Measurements from ENCODE around the gene GRM1.

GRM1 gene

GRCh38 chr6:146100776-146101175 lies 71.9 kb downstream of the GRM1 start:
- DNase-seq: no peak

DNA sequence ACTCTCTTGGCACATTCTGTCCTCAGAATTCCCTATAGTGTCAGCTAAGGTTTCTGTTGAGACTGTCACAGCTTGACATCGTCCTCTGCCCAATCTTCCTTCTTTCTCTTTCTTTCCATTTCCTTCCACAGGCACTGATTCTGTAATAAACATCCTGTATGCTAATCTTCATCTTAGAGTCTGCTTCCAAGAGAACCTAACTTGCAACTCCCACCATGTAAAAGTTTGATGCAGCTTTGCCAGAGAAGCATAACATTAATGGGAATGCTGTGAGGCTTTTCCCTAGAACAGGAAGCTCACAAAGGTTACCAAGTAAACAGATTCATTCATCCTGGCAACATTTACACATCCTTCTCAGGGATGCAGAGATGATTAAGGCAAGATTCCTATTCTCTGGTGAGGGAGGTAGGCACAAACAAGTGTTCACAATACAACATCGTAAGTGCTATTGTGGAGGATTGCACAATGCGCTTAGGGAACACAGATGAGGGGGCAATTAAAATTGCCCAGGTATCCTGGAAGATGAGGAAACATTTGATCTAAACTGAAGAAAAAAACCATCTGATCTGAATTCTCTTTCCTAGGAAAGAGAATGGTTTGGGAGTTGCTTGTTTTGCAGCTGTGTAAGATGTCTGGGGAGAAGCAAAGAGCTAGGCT lies 74.7 kb downstream of the GRM1 start:
- DNase-seq: no peak

- DNase-seq: no peak
Observed at GRCh38 chr6:146106532-146106931, 77.7 kb downstream of the GRM1 start.

- DNase-seq: no peak
Observed at GRCh38 chr6:146110990-146111389, 82.1 kb downstream of the GRM1 start.

DNA sequence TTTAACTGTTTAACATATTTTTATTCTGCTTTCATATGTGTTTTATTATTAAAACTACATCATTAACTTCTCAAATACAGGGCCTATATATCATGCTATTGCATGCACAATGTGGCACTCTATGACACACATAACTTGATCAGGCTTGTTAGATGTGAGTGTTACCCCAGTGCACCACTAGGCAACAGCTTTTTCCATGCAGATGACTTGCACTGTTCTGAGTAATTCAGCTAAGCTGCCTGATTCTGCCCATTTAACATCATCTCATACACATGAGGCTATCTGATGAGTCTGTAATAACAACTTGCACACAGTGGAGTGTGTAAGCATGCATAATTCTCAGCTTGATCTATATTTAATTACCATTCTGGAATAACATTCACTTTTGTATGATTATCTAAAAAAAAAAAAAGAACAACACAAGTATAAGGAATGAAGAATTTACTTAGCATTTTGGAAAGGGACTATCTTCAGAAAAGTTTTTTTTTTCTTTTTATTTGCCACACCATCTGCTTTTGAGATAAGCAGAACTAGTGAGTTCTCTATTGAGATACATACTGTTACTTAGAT lies 83.1 kb downstream of the GRM1 start:
- no peak for DNase-seq

GRCh38 chr6:146113084-146113623 lies 84.3 kb downstream of the GRM1 start:
- DNase-seq: no peak

- DNase-seq: no peak
Observed at GRCh38 chr6:146123616-146124015, 94.8 kb downstream of the GRM1 start.

DNA sequence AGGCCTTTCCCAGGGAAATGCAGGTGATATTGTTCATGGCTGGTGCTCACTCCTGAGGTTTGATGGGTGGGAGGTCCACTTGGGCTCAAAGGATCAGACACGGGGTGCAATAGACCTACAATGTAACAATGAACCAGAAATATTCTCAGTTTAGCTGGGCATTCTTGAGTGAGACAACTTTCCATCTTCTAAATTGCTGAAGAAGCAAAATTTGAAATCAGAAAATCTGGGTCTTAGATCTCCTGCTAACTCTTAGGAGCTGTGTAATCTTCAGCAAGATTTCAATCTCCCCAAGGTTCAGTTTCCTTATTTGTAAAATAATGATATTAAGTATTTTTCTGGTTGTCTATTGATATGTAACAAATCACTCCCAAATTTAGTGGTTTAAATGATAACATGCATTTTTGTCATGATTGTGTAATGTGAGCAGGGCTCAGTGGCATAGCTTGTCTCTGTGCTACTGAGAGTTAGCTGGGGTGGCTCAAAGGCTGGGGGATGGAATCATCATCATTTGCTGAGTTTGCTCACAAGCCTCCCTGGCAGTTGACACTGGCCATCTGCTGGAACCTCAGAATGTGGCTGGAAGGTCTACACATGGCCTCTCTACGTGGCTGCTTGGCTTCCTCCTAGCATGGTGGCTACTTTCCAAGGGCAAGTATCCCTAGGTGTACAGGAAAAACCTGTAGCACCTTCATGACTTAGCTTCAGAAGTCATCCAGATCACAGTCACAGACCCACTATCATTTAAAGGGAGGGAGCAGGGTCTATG lies 98.8 kb downstream of the GRM1 start:
- DNase-seq: no peak

GRCh38 chr6:146133866-146134265 lies 105.0 kb downstream of the GRM1 start:
- DNase-seq: no peak

- no peak for DNase-seq
Observed at GRCh38 chr6:146135167-146135566, 106.3 kb downstream of the GRM1 start.

DNA sequence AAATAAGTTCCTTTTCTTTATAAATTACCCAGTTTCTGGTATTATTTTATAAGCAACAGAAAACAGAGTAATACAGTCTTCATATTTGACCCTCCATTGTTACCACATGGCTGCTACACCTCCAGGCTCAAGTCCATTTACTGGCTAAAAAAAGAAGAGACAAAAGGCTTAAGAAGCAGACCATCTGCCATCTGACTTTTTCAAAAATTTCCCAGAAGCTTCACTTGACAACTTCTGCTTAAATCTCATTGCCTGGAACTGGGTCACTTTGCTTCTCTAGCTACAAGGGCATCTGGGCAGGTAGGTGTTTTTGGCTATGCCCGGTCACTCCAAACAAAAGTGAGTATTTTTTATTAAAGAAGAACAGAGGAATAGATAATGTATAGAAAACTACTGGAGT lies 118.0 kb downstream of the GRM1 start:
- DNase-seq: no peak

- DNase-seq: no peak
Observed at GRCh38 chr6:146149770-146150169, 120.9 kb downstream of the GRM1 start.

DNA sequence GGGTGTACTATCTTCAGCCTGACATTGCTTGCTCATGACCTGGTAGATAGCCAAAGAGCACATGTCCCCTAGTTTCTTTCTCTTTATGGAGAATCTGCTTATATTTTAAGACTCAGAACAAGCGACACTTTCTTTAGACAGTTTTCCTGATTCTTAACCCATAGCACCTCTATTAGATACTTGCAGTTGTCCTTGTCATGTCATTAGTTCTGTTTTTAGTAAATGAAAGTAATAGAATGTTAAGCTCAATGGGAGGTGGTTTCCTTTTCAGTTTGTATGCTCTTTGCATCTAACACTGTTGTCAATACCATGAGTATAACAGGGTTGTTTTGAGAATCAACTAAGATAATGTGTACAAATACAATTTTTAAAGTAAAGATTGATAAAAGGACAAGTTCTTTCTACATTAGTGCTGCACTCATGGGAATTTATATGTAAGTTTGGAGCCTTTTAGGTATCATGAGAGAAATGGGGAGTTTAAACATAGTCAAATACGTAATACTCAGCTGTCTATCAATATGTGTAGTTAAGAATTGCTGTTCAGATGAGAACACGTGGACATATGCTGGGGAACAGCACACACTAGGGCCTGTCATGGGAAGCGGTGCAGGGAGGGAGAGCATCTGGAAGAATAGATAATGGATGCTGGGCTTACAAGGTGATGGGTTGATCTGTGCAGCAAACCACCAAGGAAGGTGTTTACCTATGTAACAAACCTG lies 124.3 kb downstream of the GRM1 start:
- DNase-seq: no peak

- no peak for DNase-seq
Observed at GRCh38 chr6:146154197-146154596, 125.3 kb downstream of the GRM1 start.

DNA sequence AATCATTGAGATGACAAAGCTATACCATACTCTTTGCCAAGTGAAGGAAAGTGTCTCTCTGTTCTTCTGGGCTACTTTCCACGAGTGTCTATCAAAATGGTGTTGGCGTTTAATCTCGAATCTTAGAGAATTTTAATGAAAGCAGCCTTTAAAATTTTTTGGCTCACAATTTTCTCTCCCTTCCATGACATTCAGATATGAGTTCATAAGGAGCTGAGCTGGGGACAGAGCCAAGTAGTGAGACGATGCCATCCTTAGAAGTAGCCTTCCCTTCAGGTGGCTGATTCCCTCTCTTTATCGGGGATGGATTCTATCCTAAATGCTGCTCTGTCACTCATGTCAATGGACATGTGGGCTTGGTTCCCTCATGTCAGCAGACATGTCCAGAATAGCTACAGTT lies 132.8 kb downstream of the GRM1 start:
- no peak for DNase-seq

DNA sequence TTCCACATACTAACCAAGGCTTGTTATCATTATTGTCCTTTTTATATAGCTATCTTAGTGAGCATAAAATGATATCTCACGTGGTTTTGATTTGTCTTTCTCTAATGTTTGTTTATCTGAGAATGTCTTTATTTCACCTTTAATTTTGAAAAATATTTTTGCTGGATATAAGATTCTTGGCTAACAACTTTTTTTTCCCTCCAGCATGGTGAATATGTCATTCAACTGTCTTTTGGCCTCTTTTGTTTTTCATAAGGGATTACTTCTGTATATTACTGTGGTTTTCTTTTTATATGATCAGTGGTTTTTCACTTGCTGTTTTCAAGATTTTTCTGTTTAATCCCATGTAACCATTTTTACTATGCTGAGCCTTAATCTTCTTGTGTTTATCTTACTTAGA lies 141.0 kb downstream of the GRM1 start:
- no peak for DNase-seq

DNA sequence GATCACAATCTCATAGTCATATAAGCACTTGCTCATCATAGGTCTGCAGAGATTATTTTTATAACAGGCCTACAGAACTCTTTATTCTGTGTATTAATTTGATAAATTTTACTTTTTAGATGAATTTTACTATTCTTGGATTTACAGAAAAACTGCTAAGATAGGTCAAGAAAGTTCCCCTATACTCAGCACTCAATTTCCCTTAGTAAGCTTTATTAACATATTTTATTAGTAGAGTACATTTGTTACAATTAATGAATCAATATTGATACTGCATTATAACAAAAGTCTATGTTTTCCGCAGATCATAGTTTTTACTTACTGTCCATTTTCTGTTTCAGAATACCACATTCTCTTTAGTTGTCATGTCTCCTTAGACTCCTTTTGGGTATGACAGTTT lies 148.9 kb downstream of the GRM1 start:
- no peak for DNase-seq

DNA sequence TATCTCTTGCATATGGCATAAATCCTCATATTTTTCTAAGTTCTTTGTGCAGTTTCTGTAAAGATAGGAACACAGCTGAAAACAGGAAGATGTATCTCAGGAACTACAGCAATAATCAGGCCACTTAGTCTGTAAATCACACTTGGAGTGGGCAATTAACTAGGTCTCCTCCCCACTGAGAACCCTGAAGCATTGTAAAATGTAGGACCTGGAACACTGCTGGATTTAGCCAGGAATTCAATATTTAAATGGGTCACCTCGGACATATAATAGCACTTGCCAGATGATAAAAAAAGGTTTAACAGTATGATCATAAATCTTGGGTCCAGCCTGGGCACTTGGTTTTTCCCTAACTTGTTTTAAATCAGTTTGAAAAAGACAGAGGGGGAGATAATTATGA lies 155.0 kb downstream of the GRM1 start:
- DNase-seq: no peak

DNA sequence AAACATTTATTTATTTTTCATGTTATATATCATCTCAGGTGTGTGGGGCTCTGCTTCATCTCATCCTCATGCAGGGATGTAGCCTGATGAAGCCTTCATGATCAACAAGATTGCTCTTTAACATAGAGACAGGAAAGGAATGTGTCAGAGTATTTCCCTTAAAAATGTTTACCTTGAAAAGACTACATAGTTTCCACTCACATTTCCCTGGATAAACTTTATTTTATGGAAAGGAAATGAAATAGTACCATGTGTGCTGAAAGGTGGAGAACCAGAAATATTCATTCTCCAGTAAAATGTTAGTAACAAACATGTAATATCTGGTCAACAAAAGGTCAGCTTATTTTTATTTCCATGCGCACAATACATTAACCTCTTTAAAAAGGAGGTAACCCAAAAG lies 155.8 kb downstream of the GRM1 start:
- DNase-seq: no peak

DNA sequence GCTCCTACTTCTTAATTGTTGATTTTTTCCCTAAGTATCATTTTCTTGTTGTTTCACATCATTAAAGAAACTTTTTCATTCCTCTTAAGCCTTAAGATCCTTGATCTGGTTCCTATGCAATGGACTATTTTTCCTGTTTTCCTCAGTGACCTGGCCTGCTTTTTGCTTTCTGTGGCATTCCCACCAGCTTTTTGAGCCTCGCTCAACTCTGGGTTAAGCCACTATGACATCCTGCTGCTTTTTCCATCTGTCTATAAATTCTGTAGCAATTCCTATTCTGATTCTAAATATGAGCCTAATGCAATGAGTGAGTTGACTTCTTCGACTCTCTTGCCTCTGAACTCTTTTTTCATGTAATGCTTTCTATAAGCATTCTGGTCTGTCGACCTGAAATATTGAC lies 160.3 kb downstream of the GRM1 start:
- no peak for DNase-seq

- DNase-seq: no peak
Observed at GRCh38 chr6:146190581-146190980, 161.7 kb downstream of the GRM1 start.

GRCh38 chr6:146191166-146191565 lies 162.3 kb downstream of the GRM1 start:
- DNase-seq: no peak

GRCh38 chr6:146191612-146192011 lies 162.8 kb downstream of the GRM1 start:
- no peak for DNase-seq

GRCh38 chr6:146194434-146194833 lies 165.6 kb downstream of the GRM1 start:
- DNase-seq: no peak

Measured in DMS79 treated with DMSO at 0.1 percent for 48 hours (cell line).